GM23338 (cell line): ENCODE measurements around the gene TFB2M.
A peak's percentile ranks its signal among the peaks of the same experiment; 100 is the strongest.

ENCODE experiments used
- CTCF ChIP-seq, 2 experiments: fragments of 200-600 bp in 1 of 2; sonication (generic) in 1 of 2; conservative IDR thresholded peaks; 2 replicates each; pipeline versions ENCODE4 v1.5.1 to v1.6.1; 2016 to 2017; ENCODE audit warnings: antibody characterized with exemption in 2 of 2, low read depth in 2 of 2, mild to moderate bottlenecking in 2 of 2, moderate library complexity in 1 of 2
- ETS1 ChIP-seq: IDR thresholded peaks from 2 replicates; pipeline ENCODE4 v1.6.1; 2016; ENCODE audit warnings: antibody characterized with exemption
- EZH2 ChIP-seq: fragments of 200-600 bp; sonication (generic); IDR thresholded peaks from one replicate; pipeline ENCODE4 v1.8.0; 2017; ENCODE audit warnings: antibody characterized with exemption, mild to moderate bottlenecking, low read depth; ENCODE audit not compliant: unreplicated experiment
- EZH2phosphoT487 ChIP-seq: fragments of 200-600 bp; sonication (generic); IDR thresholded peaks from one replicate; pipeline ENCODE4 v1.8.1; 2018; ENCODE audit warnings: antibody characterized with exemption; ENCODE audit not compliant: unreplicated experiment
- JUNB ChIP-seq: IDR thresholded peaks from one replicate; pipeline ENCODE4 v1.6.1; 2016; ENCODE audit warnings: antibody characterized with exemption; ENCODE audit not compliant: unreplicated experiment
- POLR2AphosphoS5 ChIP-seq: IDR thresholded peaks from 2 replicates; pipeline ENCODE4 v1.6.1; 2016; ENCODE audit warnings: antibody characterized with exemption, low read depth
- REST ChIP-seq: IDR thresholded peaks from one replicate; pipeline ENCODE4 v1.6.1; 2018; ENCODE audit warnings: antibody characterized with exemption; ENCODE audit not compliant: unreplicated experiment

- 0 out of 4 replicates have a peak, but pooled peaks of 1 of the 2 experiments have one; percentile 1 for TF ChIP-seq CTCF (conservative IDR thresholded peaks at IDR 0.05; ENCODE audit: low read depth in 2 of 2)
- no peak for TF ChIP-seq EZH2phosphoT487
- no peak for TF ChIP-seq POLR2AphosphoS5
- no peak for TF ChIP-seq EZH2
- no peak for TF ChIP-seq ETS1
- TF ChIP-seq REST = no peak
- TF ChIP-seq JUNB = no peak
These were observed 33.5 kb downstream of the TFB2M start for GRCh38 chr1:246532519-246532918.
